Type B pancreatic cell (in vitro differentiated cells): Measurements from ENCODE around the gene CMSS1. TPM values are rescaled to one million over a fixed set of nuclear protein-coding genes. Genes with fewer than 3 reads are reported as not detected.

Source experiments
- DNase-seq: peaks from one replicate; pipeline ENCODE4 v3.0.0; 2021; ENCODE audit warnings: mixed read lengths; ENCODE audit not compliant: unreplicated experiment; ENCODE audit errors: extremely low spot score
- H3K27ac Mint-ChIP-seq: 2 replicates; pipeline ENCODE4 v1.8.0; 2021; ENCODE audit warnings: mild to moderate bottlenecking, mixed read lengths
- H3K27me3 Mint-ChIP-seq: 2 replicates; pipeline ENCODE4 v1.8.0; 2021; ENCODE audit warnings: mixed read lengths
- H3K36me3 Mint-ChIP-seq: 2 replicates; pipeline ENCODE4 v1.8.0; 2021; ENCODE audit warnings: mixed read lengths
- H3K4me1 Mint-ChIP-seq: one replicate; pipeline ENCODE4 v1.8.0; 2021; ENCODE audit warnings: mixed read lengths; ENCODE audit not compliant: unreplicated experiment
- H3K4me3 Mint-ChIP-seq: 2 replicates; pipeline ENCODE4 v1.8.0; 2021; ENCODE audit warnings: mild to moderate bottlenecking, mixed read lengths
- H3K9me3 Mint-ChIP-seq: 2 replicates; pipeline ENCODE4 v1.8.0; 2021; ENCODE audit warnings: mixed read lengths
- CTCF ChIP-seq: fragments of 200-600 bp; sonication (generic); conservative IDR thresholded peaks from 2 replicates; pipeline ENCODE4 v1.5.0; 2021; ENCODE audit warnings: antibody characterized with exemption, mild to moderate bottlenecking
- total RNA-seq: library from RNA; stranded (reverse); gene quantifications from 2 replicates; pipeline ENCODE4 v1.2.1, GENCODE V29; 2021; ENCODE audit warnings: low replicate concordance

CMSS1 gene
- total RNA-seq, 1 donor from 2014 or later, result 34.1 TPM

DNA sequence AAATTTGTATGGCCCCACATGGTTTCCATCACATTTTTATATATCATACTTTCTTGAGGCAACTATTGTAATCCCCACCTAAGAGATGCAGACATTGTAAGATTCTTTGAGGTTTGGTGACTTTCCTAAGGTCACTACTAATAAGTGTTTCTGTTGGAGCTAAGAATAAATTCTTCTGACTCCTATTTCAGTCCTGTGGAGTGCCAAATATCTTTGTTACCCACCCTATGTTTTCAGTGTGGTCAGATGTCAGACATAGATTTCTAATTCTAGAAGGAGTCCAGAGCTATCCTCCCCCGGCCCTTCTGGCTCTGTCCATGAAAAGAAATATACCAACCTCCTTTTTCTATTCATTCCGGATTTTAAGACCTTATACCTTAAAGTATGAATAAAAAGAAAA, 342.9 kb downstream of the CMSS1 start:
- H3K27ac Mint-ChIP-seq, result no peak overlapping the region
- H3K36me3 Mint-ChIP-seq, result peaks cover 8% of the 10 kb centered on the region
- DNase-seq, result no peak
- peaks cover 8% of the 10 kb centered on the region for H3K9me3 Mint-ChIP-seq
- peaks cover 22% of the 10 kb centered on the region for H3K4me1 Mint-ChIP-seq
- H3K4me3 Mint-ChIP-seq, result no peak overlapping the region
- no peak for TF ChIP-seq CTCF
- H3K27me3 Mint-ChIP-seq, result no peaks in the 10 kb centered on the region

DNA sequence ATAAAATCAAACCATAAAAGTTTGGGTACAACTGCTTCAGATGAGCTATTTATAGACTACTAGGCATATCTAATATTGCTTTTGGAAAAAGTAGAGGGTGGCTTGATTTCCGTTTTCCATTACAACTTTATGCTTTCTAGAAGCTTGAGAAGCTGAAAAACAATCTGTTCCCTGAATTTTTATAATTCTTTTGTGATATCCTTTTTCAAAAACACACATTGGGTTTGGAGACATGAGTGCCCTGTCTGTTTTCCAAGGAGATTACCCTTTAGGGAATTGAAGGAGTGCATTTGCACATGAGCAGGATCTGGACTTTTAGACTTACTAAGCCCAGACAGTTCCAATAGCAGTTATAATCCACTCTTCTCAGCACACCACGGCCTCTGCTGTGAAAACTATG, 346.1 kb downstream of the CMSS1 start:
- no peak overlapping the region for H3K27ac Mint-ChIP-seq
- peaks cover 15% of the 10 kb centered on the region for H3K4me1 Mint-ChIP-seq
- no peak for TF ChIP-seq CTCF
- no peak for DNase-seq
- no peaks in the 10 kb centered on the region for H3K27me3 Mint-ChIP-seq
- H3K4me3 Mint-ChIP-seq, result no peak overlapping the region
- H3K9me3 Mint-ChIP-seq, result no peaks in the 10 kb centered on the region
- H3K36me3 Mint-ChIP-seq, result no peaks in the 10 kb centered on the region

DNA sequence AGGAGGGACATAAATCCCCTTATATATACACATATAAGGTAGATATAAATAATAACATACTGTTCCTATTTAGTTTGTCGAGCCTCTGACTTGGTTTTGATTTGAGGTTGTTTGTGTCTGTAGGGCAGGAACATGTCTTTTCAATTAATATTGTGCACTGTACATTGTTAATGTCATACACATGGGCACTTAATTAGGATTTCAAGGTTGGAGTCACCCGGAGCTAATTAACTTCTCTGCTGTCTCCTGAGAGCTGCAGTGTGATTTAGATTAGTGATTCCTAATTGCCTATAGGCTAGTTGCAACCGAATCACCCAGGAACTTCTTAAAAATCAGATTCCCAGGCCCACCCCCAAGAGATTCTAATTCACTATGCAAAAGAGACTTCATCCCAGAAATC, 347.1 kb downstream of the CMSS1 start:
- Mint-ChIP-seq H3K27ac (no peak overlapping the region), H3K4me1 (peaks cover 5% of the 10 kb centered on the region), H3K27me3 (no peaks in the 10 kb centered on the region)

DNA sequence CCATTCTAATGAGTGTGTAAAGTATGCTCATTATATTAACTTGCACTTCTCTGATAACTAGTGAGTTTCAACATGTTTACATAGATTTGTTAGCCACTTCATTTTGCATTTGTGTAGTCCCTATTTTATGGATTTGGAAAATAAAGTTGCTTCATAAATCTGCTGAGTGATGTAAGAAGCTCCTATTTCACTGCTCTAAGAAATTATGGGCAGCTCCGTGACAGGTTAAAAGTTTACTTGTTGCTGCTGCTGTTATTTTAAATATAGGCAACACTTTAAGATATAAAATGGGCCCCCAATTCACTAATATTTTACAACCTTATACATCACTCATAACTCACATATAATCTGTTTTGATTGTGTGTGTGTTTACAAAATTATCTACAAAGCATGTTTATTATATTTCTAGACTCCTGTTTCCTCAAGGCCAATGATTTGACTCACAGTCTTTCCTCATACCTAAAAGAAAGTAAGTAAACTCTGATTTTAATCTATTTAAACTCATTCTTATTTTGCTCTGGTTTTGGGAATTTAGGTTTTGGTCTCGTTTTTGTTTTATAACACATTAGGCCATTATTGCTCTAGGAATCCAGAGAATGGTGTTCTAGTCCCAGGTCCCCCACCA, 348.4 kb downstream of the CMSS1 start:
- TF ChIP-seq CTCF, result no peak
- H3K27me3 Mint-ChIP-seq, result no peaks in the 10 kb centered on the region
- H3K4me1 Mint-ChIP-seq, result peaks cover under 1% of the 10 kb centered on the region
- DNase-seq, result no peak
- H3K27ac Mint-ChIP-seq, result no peak overlapping the region
- no peaks in the 10 kb centered on the region for H3K36me3 Mint-ChIP-seq
- H3K4me3 Mint-ChIP-seq, result no peak overlapping the region
- no peaks in the 10 kb centered on the region for H3K9me3 Mint-ChIP-seq

More for the DNA sequence above, 347.1 kb downstream of the CMSS1 start:
- H3K9me3 Mint-ChIP-seq, result no peaks in the 10 kb centered on the region
- no peak for DNase-seq
- H3K36me3 Mint-ChIP-seq, result no peaks in the 10 kb centered on the region
- TF ChIP-seq CTCF, result no peak
- no peak overlapping the region for H3K4me3 Mint-ChIP-seq

GRCh38 chr3:100169201-100169920, 351.7 kb downstream of the CMSS1 start:
- peaks cover 4% of the 10 kb centered on the region for H3K36me3 Mint-ChIP-seq
- H3K27ac Mint-ChIP-seq, result no peak overlapping the region
- H3K9me3 Mint-ChIP-seq, result no peaks in the 10 kb centered on the region
- H3K27me3 Mint-ChIP-seq, result no peaks in the 10 kb centered on the region
- TF ChIP-seq CTCF, result no peak
- peaks cover 4% of the 10 kb centered on the region for H3K4me1 Mint-ChIP-seq
- no peak overlapping the region for H3K4me3 Mint-ChIP-seq
- no peak for DNase-seq
